Endothelial cell of umbilical vein (primary cell): ENCODE measurements around the gene BTBD2. TPM values are rescaled to one million over a fixed set of nuclear protein-coding genes. Genes with fewer than 3 reads are reported as not detected.

ENCODE experiments used
- BruUV-seq: library from RNA; stranded (reverse); fragments of 400-500 nt; replicated peaks from 2 replicates; lab custom pipeline; 2021; lab: Mats Ljungman, UMichigan
- CTCF ChIA-PET: fragments of 300-600, 350-600 bp; sonication (Branson Sonifier 250); formaldehyde crosslinking; loops from one replicate; lab custom pipeline; 2021; ENCODE audit warnings: antibody characterized with exemption, inconsistent platforms; lab: Charles Lee
- POLR2A ChIA-PET: fragments of 300-600, 350-600 bp; sonication (Branson Sonifier 250); formaldehyde crosslinking; loops from one replicate; lab custom pipeline; 2021; ENCODE audit warnings: antibody characterized with exemption, inconsistent platforms; lab: Charles Lee
- DNase-seq: peaks from one replicate; pipeline ENCODE4 v3.0.0-alpha.2; 2011; ENCODE audit warnings: low read depth, low spot score
- FAIRE-seq: peaks from 2 replicates; lab custom pipeline; 2011; peaks lifted over from hg19 to GRCh38; lab: Jason Lieb, UNC
- H2AFZ ChIP-seq: 2 replicates; pipeline ENCODE4 v1.6.0; 2012; ENCODE audit warnings: low read depth, low read length, control low read depth, inconsistent platforms
- H3K27ac ChIP-seq: 2 replicates; pipeline ENCODE4 v1.5.1; 2011; ENCODE audit warnings: low read depth, mild to moderate bottlenecking, control low read depth, low read length, moderate library complexity; ENCODE audit not compliant: insufficient read depth
- H3K27me3 ChIP-seq, 2 experiments: 2 replicates each; pipeline versions ENCODE4 v1.6.0 to v1.6.1; 2011; ENCODE audit warnings: low read length in 2 of 2, mixed read lengths in 1 of 2; ENCODE audit not compliant: control insufficient read depth in 2 of 2, insufficient read depth in 2 of 2
- H3K36me3 ChIP-seq, 2 experiments: 2 replicates in 1 of 2; 3 replicates in 1 of 2; pipeline ENCODE4 v1.5.1; 2011; ENCODE audit warnings: low read length in 2 of 2, mild to moderate bottlenecking in 1 of 2, moderate library complexity in 1 of 2; ENCODE audit not compliant: control insufficient read depth in 2 of 2, insufficient read depth in 2 of 2; ENCODE audit errors: extremely low read depth in 1 of 2
- H3K4me1 ChIP-seq: 3 replicates; pipeline ENCODE4 v1.5.1; 2011; ENCODE audit warnings: mild to moderate bottlenecking, low read length; ENCODE audit not compliant: control insufficient read depth, insufficient read depth; ENCODE audit errors: extremely low read depth
- H3K4me2 ChIP-seq: 2 replicates; pipeline ENCODE4 v1.6.1; 2011; ENCODE audit warnings: low read length, control low read depth, mixed read lengths; ENCODE audit not compliant: insufficient read depth
- H3K4me3 ChIP-seq, 3 experiments: fragments of 200-600 bp in 1 of 3; sonication (generic), shearing (Covaris generic) in 1 of 3; replicated peaks in 1 of 3; 2 replicates each; pipeline ENCODE4 v1.5.1; 2011 to 2016; ENCODE audit warnings: control low read depth in 3 of 3, low read length in 3 of 3, mild to moderate bottlenecking in 2 of 3, inconsistent platforms in 1 of 3, low read depth in 1 of 3, moderate library complexity in 1 of 3; ENCODE audit not compliant: insufficient read depth in 1 of 3
- H3K79me2 ChIP-seq: 2 replicates; pipeline ENCODE4 v1.6.0; 2012; ENCODE audit warnings: low read length, inconsistent platforms; ENCODE audit not compliant: control insufficient read depth, insufficient read depth
- H3K9ac ChIP-seq: replicated peaks from 2 replicates; pipeline ENCODE3; 2011; ENCODE audit warnings: low read length, control low read depth; ENCODE audit not compliant: insufficient read depth; ENCODE audit errors: extremely low read depth
- H3K9me1 ChIP-seq: replicated peaks from 3 replicates; pipeline ENCODE4 v1.6.0; 2011; ENCODE audit warnings: mild to moderate bottlenecking, low read length; ENCODE audit not compliant: control insufficient read depth, insufficient read depth; ENCODE audit errors: extremely low read depth
- H3K9me3 ChIP-seq: replicated peaks from 2 replicates; pipeline ENCODE4 v1.5.1; 2012; ENCODE audit warnings: low read length, inconsistent platforms; ENCODE audit not compliant: control insufficient read depth, insufficient read depth
- H4K20me1 ChIP-seq: replicated peaks from 2 replicates; pipeline ENCODE3; 2011; ENCODE audit warnings: mild to moderate bottlenecking, low read length; ENCODE audit not compliant: control insufficient read depth, insufficient read depth; ENCODE audit errors: extremely low read depth
- CTCF ChIP-seq, 2 donors: IDR thresholded peaks; 1 replicate in 1 of 2; 2 replicates in 1 of 2; pipeline ENCODE4 v1.5.1; 2011; ENCODE audit warnings: low read length in 2 of 2, mild to moderate bottlenecking in 2 of 2, moderate library complexity in 2 of 2, control low read depth in 1 of 2, inconsistent platforms in 1 of 2, low read depth in 1 of 2; ENCODE audit not compliant: insufficient read depth in 1 of 2; ENCODE audit errors: extremely low read depth in 1 of 2
- EZH2 ChIP-seq: IDR thresholded peaks from 2 replicates; pipeline ENCODE4 v1.6.1; 2012; ENCODE audit warnings: borderline replicate concordance, low read depth, mild to moderate bottlenecking, moderate library complexity, low read length, inconsistent platforms; ENCODE audit not compliant: severe bottlenecking
- FOS ChIP-seq: IDR thresholded peaks from 2 replicates; pipeline ENCODE4 v1.6.1; 2011; ENCODE audit warnings: mild to moderate bottlenecking, low read length, moderate library complexity, borderline replicate concordance; ENCODE audit not compliant: insufficient read depth
- GATA2 ChIP-seq: IDR thresholded peaks from 2 replicates; pipeline ENCODE4 v1.7.0; 2011; ENCODE audit warnings: low read depth, mild to moderate bottlenecking, moderate library complexity, mixed read lengths, low read length; ENCODE audit not compliant: insufficient read length, insufficient read depth
- JUN ChIP-seq: IDR thresholded peaks from 2 replicates; pipeline ENCODE4 v1.6.1; 2011; ENCODE audit warnings: borderline replicate concordance, low read depth; ENCODE audit not compliant: insufficient read length, insufficient read depth
- MAX ChIP-seq: IDR thresholded peaks from 2 replicates; pipeline ENCODE4 v1.6.1; 2011; ENCODE audit not compliant: insufficient read depth, insufficient read length
- MYC ChIP-seq: IDR thresholded peaks from one replicate; pipeline ENCODE4 v1.6.1; 2011; ENCODE audit warnings: mild to moderate bottlenecking, low read depth, low read length
- POLR2A ChIP-seq: IDR thresholded peaks from 2 replicates; pipeline ENCODE4 v1.6.1; 2012; ENCODE audit warnings: low read depth, mild to moderate bottlenecking, control low read depth, low read length
- POLR2AphosphoS5 ChIP-seq: IDR thresholded peaks from 2 replicates; pipeline ENCODE4 v1.6.1; 2012; ENCODE audit warnings: low read depth, mild to moderate bottlenecking, control low read depth, low read length, moderate library complexity; ENCODE audit not compliant: insufficient read depth
- dilution Hi-C: fragments of 300-500 bp; cut with MboI; formaldehyde crosslinking; loops from one replicate; pipeline ENCODE4 v1.15.0; 2019; ENCODE audit warnings: low sequenced_read_pairs; ENCODE audit not compliant: extremely low pct_ligation_motif_present
- intact Hi-C: fragments of 100-400 bp; cut with micrococcal nuclease; formaldehyde crosslinking; loops from one replicate; pipeline ENCODE4 v1.10.0; 2022
- polyA plus RNA-seq, 4 experiments: library from polyadenylated mRNA; depleted of rRNA in 3 of 4; stranded (reverse) in 3 of 4; unstranded in 1 of 4; fragments of >200 nt; gene quantifications; 2 replicates each; pipeline versions ENCODE4 v1.2.1 to v1.2.3, GENCODE V29; 2011 to 2012; ENCODE audit warnings: missing spikeins in 1 of 4
- total RNA-seq: library from RNA; stranded (reverse); gene quantifications from 2 replicates; pipeline ENCODE4 v1.2.3, GENCODE V29; 2021

Gene BTBD2
- total and polyA plus RNA-seq, 2 donors (not counting 3 experiments of a cell fraction or from before 2014, with no cell fraction given): 59.2 to 78.2 TPM

GRCh38 chr19:1984357-1984756, 31.2 kb downstream of the BTBD2 start:
- Histone ChIP-seq H4K20me1 (no peaks in the 10 kb centered on the region), H2AFZ (no peak overlapping the region), H3K4me1 (no peaks in the 10 kb centered on the region), H3K36me3 (peaks cover 12 to 49% of the 10 kb centered on the region in 2 experiments), H3K79me2 (no peaks in the 10 kb centered on the region), H3K9ac (no peak overlapping the region), H3K27ac (no peak overlapping the region), H3K4me3 (no peak overlapping the region), H3K27me3 (no peaks in the 10 kb centered on the region), H3K9me1 (no peaks in the 10 kb centered on the region), H3K9me3 (no peaks in the 10 kb centered on the region), H3K4me2 (no peak overlapping the region)
- dilution Hi-C loops: no loop called here
- intact Hi-C loops: no loop called here
- ChIA-PET POLR2A (no interaction called here), CTCF (interaction anchor here (1.2 kb wide), 1 partner anchor 85 kb away, joined by 3 read pairs; no protein-coding TSS in a partner anchor)
- FAIRE-seq: no peak
- TF ChIP-seq GATA2 (no peak), MYC (no peak), POLR2A (no peak), POLR2AphosphoS5 (no peak), JUN (no peak), CTCF (IDR thresholded peaks at IDR 0.05; ENCODE audit: extremely low read depth in 1 of 2, insufficient read depth in 1 of 2, low read depth in 1 of 2, low read length in 2 of 2) (no peak), MAX (no peak), FOS (no peak), EZH2 (no peak)
- no TSS peak for BruUV-seq
- no peak for DNase-seq
